ENCODE measurements around the gene SMPD2.

- TF ChIP-seq CTCF (conservative IDR thresholded peaks at IDR 0.05; ENCODE audit: low read depth, low read length): no peak
- no peak for TF ChIP-seq CEBPB (IDR thresholded peaks at IDR 0.05; ENCODE audit: low read depth, low read length)
- TF ChIP-seq POLR2A (IDR thresholded peaks at IDR 0.05; ENCODE audit: low read depth, low read length): no peak
- TF ChIP-seq RFX5 (IDR thresholded peaks at IDR 0.05; ENCODE audit: low read depth, low read length): no peak
- no peak for TF ChIP-seq MAZ (IDR thresholded peaks at IDR 0.05; ENCODE audit: borderline replicate concordance, low read depth, low read length)
- TF ChIP-seq BHLHE40 (IDR thresholded peaks at IDR 0.05; ENCODE audit: low read depth, low read length): no peak
- no peak for TF ChIP-seq NFE2L2 (IDR thresholded peaks at IDR 0.05; ENCODE audit: low read depth, low read length)
These were observed 11.0 kb upstream of the SMPD2 start for GRCh38 chr6:109429496-109429895.

Measured in IMR-90 (cell line).